Measurements from ENCODE around the gene SHH.

The SHH gene

GRCh38 chr7:155804897-155805825, 7.1 kb downstream of the SHH start:
- peak; percentile 54 for DNase-seq

DNA sequence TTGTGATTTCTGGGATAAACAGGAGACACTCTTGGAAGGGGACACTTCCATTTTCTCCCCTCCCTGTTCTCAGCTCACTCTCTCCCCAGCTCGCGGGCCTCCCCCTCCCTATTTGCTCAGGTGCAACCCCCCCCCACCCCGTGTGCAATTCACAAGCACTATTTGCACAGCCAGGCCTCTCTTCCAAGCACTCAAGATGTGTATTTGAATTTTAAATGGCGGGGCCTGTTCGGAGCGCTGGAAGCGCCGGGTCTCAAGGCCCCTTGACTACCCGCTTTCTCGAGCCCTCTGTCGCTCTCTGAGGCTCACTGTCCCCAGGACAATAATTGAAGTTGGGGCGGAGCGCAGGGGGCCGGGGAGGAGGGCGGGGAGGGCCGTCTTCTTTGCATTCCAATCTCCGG, 7.8 kb downstream of the SHH start:
- no peak for DNase-seq

DNA sequence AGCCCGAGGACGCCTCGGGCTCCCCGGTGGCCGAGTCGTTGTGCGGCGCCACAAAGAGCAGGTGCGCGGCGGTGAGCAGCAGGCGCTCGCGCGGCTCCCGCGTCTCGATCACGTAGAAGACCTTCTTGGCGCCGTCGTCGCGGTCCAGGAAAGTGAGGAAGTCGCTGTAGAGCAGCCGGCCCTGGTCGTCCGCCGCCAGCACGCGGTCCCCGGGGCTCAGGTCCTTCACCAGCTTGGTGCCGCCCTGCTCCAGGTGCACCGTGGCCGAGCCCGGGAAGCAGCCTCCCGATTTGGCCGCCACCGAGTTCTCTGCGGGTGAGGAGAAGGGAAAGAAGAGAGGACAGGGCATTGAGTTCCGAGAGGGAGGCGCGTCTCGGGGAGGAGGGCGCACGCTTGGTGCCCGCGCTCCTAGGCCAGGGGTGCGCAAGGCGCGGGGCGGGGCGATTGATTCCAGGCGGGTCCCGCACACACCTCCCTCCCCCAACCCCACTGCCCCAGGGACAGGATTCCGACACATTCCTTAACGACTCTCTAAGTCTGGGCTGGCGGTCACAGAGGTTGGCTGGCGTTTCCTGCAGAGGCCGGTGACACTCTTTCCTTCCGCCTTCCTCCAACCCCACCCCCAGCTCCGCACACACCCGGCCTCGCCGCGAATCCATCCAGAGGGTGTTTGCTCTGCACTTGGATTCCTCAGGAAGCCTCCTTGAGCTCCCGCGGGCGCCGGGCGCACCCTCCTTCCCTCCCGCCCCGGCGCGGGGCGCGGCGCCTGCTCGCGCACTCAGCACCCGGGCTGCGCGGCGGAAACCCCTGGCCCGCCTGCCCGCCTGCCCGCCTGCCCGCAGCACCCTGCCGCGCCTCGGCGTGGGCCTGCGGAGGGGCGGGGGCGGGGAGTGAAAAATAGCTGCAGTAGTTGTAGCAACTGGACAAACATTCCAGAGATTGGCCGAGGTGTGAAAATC, 8.6 kb downstream of the SHH start:
- peak; percentile 91 for DNase-seq

DNA sequence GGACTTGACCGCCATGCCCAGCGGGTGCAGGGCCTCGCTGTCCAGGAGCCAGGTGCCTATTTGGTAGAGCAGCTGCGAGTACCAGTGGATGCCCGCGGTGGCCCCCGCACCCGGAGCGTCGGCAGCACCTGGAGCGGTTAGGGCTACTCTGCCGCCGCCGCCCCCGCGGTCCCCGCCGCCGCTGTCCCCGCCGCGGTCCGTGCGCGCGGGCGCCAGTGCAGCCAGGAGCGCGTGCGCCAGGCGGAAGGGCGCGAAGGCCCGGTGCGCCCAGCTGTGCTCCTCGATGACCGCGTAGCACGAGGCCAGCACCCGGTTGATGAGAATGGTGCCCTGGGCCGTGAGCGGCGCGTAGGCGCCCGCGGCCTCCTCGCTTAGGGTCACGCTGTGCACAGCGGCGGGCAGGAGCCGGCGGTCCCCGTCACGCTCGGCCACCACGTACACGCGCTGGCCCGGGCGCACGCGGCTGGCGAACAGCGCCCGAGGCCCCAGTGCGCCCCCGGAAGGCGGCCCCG, 9.3 kb downstream of the SHH start:
- no peak for DNase-seq

DNA sequence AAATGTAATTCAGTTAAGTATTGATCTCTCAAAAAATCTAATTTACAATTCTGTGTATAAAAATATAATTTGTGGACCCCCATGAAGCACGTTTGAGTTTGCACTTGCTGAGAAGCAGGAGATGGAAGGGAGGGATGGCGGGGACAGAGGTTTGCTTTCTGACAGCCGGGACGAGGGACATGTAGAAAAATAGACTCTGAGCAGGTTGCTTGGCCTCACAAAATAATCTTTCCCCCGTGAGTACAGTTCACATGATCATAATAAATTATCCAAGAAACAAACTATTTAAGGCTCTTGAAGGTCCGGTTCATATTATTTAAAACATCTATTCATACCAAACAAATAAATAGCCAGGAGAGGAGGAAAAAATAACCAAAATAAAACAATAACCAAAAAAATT, 10.0 kb downstream of the SHH start:
- no peak for DNase-seq

- DNase-seq, result no peak
Observed at GRCh38 chr7:155800741-155801267, 11.5 kb downstream of the SHH start.

DNA sequence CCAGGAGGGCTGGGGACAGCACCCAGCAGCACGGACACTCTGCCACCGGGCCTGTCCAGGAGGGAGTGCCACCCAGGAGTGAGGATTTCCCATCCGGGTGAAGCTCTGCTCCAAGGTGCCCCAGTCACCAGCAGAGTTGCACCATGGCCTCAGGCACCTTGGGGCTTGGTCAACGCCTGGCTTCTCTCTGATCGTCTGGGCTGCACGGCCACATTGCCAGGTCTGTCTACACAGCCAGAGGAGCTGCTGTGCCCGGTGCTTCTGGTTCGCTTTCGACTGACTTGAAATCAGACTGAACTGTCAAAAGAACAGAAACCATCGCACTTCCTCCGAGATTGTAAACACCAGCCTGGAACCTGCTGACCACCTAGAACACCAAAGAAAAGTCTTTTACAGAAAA, 12.0 kb downstream of the SHH start:
- no peak for DNase-seq

GRCh38 chr7:155799514-155799913, 12.7 kb downstream of the SHH start:
- no peak for DNase-seq

- no peak for DNase-seq
Observed at GRCh38 chr7:155798673-155799439, 13.4 kb downstream of the SHH start.

GRCh38 chr7:155797262-155798250, 14.7 kb downstream of the SHH start:
- no peak for DNase-seq

DNA sequence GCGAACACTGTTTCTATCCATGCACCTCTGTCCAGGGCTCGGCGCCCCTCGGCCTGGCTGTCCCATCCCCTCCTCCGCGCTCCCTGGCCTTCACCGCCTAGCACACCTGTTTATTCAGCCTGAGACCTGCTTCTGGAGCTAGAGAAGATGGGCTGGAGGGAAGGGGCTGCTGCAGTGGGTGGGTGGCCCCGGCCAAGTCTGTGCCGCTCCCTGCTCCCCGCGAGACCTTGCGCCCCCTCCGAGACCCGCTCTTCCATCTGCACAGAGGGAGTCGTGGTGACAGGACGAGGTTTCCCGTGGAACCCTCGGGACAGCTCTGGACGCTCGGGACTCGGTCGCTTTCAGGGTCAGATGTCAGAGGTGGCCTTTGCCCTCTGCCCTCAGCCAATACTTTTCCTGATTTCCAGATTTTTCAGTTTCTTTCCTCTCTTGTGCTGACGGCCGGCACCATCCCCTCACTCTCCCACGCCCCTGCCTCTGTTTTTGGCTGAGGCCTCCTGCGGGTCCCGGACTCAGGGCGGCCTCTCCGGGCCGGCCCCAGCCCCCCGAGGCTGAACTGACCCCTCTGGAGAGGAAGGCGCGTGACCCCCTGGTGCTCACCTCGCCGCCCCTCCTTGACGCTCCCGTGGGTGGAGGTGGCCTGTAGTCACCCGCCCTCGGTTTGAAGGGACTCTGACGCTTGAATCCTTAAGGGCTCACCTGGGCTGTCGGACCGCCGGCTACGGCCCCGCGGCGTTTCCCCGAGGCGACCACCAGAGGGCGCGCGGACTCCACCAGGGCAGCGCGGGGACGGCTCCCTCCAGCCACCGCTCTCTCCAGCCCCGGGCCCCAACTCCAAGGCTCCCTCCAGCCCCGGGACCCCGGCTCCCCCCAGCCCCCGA, 15.6 kb downstream of the SHH start:
- no peak for DNase-seq

GRCh38 chr7:155795951-155796350, 16.3 kb downstream of the SHH start:
- DNase-seq, result no peak

- DNase-seq, result no peak
Observed at GRCh38 chr7:155795401-155795800, 16.9 kb downstream of the SHH start.

DNA sequence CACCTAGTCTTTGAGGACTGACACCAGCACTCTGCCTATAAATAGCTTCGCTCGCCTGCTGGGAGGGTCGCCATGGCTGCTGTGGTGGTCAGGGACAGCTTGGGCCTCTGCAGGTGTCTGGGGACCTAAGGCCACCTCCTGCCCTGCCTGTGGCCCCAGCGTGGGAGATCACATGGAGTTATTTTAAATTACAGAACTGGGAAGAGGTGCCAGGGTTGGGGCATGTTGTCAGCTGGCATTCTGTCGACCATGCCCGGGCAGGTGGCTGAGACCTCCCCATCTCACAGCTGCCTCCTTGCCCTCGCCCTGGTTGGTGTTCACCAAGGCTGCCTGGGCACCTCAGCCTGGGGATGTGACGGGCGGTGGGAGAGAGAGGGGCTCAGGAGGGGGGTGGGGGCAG, 18.1 kb downstream of the SHH start:
- no peak for DNase-seq

- DNase-seq, result no peak
Observed at GRCh38 chr7:155793720-155794119, 18.5 kb downstream of the SHH start.

GRCh38 chr7:155792999-155793560, 19.2 kb downstream of the SHH start:
- DNase-seq, result no peak

- DNase-seq, result no peak
Observed at GRCh38 chr7:155792315-155792960, 19.8 kb downstream of the SHH start.

- DNase-seq, result no peak
Observed at GRCh38 chr7:155791836-155792235, 20.4 kb downstream of the SHH start.

- DNase-seq, result no peak
Observed at GRCh38 chr7:155791214-155791737, 21.0 kb downstream of the SHH start.
